K562 (cell line): ENCODE measurements around the gene YBX2. TPM values are rescaled to one million over a fixed set of nuclear protein-coding genes. Genes with fewer than 3 reads are reported as not detected.

Experiments used
- ARID1B ChIP-seq: fragments of 450-650 bp; IDR thresholded peaks from 2 replicates; pipeline ENCODE4 v1.6.1; 2016; ENCODE audit warnings: antibody characterized with exemption, mild to moderate bottlenecking, inconsistent platforms
- CBX8 ChIP-seq: fragments of 200-600 bp; sonication (generic); IDR thresholded peaks from 2 replicates; pipeline ENCODE4 v1.6.1; 2012; ENCODE audit warnings: borderline replicate concordance, mixed run types, low read depth, mild to moderate bottlenecking, moderate library complexity, mixed read lengths, low read length, control low read depth, inconsistent platforms; ENCODE audit not compliant: poor library complexity, severe bottlenecking; ENCODE audit errors: extremely low read depth
- DNMT1 ChIP-seq: fragments of 450-650 bp; IDR thresholded peaks from 2 replicates; pipeline ENCODE4 v1.6.1; 2016; ENCODE audit warnings: antibody characterized with exemption, mild to moderate bottlenecking
- ESRRA ChIP-seq: fragments of 450-650 bp; IDR thresholded peaks from 2 replicates; pipeline ENCODE4 v1.6.1; 2014; ENCODE audit warnings: low read depth, mild to moderate bottlenecking, moderate library complexity, borderline replicate concordance
- ETV1 ChIP-seq: fragments of 450-650 bp; conservative IDR thresholded peaks from 2 replicates; pipeline ENCODE4 v1.6.1; 2016; ENCODE audit warnings: missing genetic modification characterization, control low read depth, low read depth, missing compliant biosample characterization
- ILF3 ChIP-seq: fragments of 450-650 bp; IDR thresholded peaks from 2 replicates; pipeline ENCODE4 v1.6.1; 2018; ENCODE audit warnings: antibody characterized with exemption, mild to moderate bottlenecking, moderate library complexity, borderline replicate concordance
- KDM5B ChIP-seq: fragments of 200-600 bp; sonication (generic); IDR thresholded peaks from 2 replicates; pipeline ENCODE4 v1.6.1; 2012; ENCODE audit warnings: low read depth, mild to moderate bottlenecking, moderate library complexity, low read length, control low read depth, inconsistent platforms; ENCODE audit not compliant: insufficient replicate concordance
- MAZ ChIP-seq, 2 experiments: fragments of 450-650 bp in 1 of 2; sonication (generic) in 1 of 2; formaldehyde crosslinking; IDR thresholded peaks in 1 of 2; conservative IDR thresholded peaks in 1 of 2; 2 replicates each; pipeline versions ENCODE4 v1.4.0 to v1.5.0; 2020; ENCODE audit warnings: mild to moderate bottlenecking in 1 of 2, missing genetic modification reagents in 1 of 2
- NBN ChIP-seq: fragments of 450-650 bp; IDR thresholded peaks from 2 replicates; pipeline ENCODE4 v1.6.1; 2016; ENCODE audit warnings: low read depth, mild to moderate bottlenecking
- NRF1 ChIP-seq, 2 experiments: fragments of 450-650 bp; IDR thresholded peaks in 1 of 2; conservative IDR thresholded peaks in 1 of 2; 2 replicates each; pipeline ENCODE4 v1.6.1; 2014; ENCODE audit warnings: mild to moderate bottlenecking in 2 of 2
- POLR2A ChIP-seq: fragments of 450-650 bp; conservative IDR thresholded peaks from 2 replicates; pipeline ENCODE4 v1.6.1; 2016
- POLR2AphosphoS2 ChIP-seq: IDR thresholded peaks from 2 replicates; pipeline ENCODE4 v1.6.1; 2012; ENCODE audit warnings: low read length, improper control_type of control experiment
- RBM17 ChIP-seq: fragments of 200-400 bp; formaldehyde crosslinking; IDR thresholded peaks from 2 replicates; pipeline ENCODE4 v1.6.1; 2017; ENCODE audit warnings: low read depth, mild to moderate bottlenecking, low read length, borderline replicate concordance
- TCF7 ChIP-seq: sonication (generic); IDR thresholded peaks from 2 replicates; pipeline ENCODE4 v1.6.1; 2016; ENCODE audit warnings: antibody characterized with exemption, borderline replicate concordance
- TRIM24 ChIP-seq, 2 experiments: fragments of 450-650 bp; IDR thresholded peaks; 2 replicates each; pipeline ENCODE4 v1.6.1; 2016
- YBX1 ChIP-seq: fragments of 450-650 bp; IDR thresholded peaks from 2 replicates; pipeline ENCODE4 v1.7.1; 2016; ENCODE audit warnings: mild to moderate bottlenecking
- ZNF23 ChIP-seq: fragments of 250-450 bp; sonication (Bioruptor Pico); IDR thresholded peaks from 2 replicates; pipeline ENCODE4 v1.4.0; 2020; ENCODE audit warnings: mild to moderate bottlenecking
- polyA plus RNA-seq, 8 experiments: library from polyadenylated mRNA; depleted of rRNA in 4 of 8; stranded (reverse) in 5 of 8; unstranded in 3 of 8; fragments of >200 nt; fragmentation: Nextera tagmentation in 2 of 8; fragmentation: Illumina TruSeq in 1 of 8; extraction: Ambion mirVana in 2 of 8; extraction: Trizol in 1 of 8; gene quantifications; 2 replicates each; pipeline versions ENCODE4 v1.2.1 to v1.2.3, GENCODE V29; 2011 to 2014; ENCODE audit warnings: inconsistent platforms in 1 of 8, missing spikeins in 1 of 8
- total RNA-seq, 7 experiments: library from RNA; depleted of rRNA in 6 of 7; stranded (reverse); fragments of >200 nt in 6 of 7; fragmentation: Illumina TruSeq in 2 of 7; extraction: Trizol in 2 of 7; gene quantifications; 2 replicates each; pipeline versions ENCODE4 v1.2.1 to v1.2.3, GENCODE V29; 2011 to 2021; ENCODE audit warnings: low replicate concordance in 1 of 7
- TF ChIP-seq, protein P1 (sequence below): sonication (generic); formaldehyde crosslinking; IDR thresholded peaks from 2 replicates; pipeline ENCODE4 v1.8.1; 2023; ENCODE audit warnings: missing genetic modification reagents, mild to moderate bottlenecking, borderline replicate concordance
- TF ChIP-seq, protein P2 (sequence below), 2 experiments: fragments of 200-800 bp in 1 of 2; sonication (Bioruptor generic) in 1 of 2; sonication (generic) in 1 of 2; formaldehyde crosslinking in 1 of 2; IDR thresholded peaks in 1 of 2; conservative IDR thresholded peaks in 1 of 2; 2 replicates each; pipeline versions ENCODE4 v1.5.0 to v1.6.1; 2016 to 2020; ENCODE audit warnings: missing compliant biosample characterization in 1 of 2, missing genetic modification characterization in 1 of 2, missing genetic modification reagents in 1 of 2
- TF ChIP-seq, protein P3 (sequence below): fragments of 450-650 bp; IDR thresholded peaks from 2 replicates; pipeline ENCODE4 v1.6.1; 2016; ENCODE audit warnings: missing biosample characterization, missing genetic modification characterization

Gene YBX2
- total and polyA plus RNA-seq, 9 of the 15 experiments (the other 6 are each of a cell fraction or from before 2014, with no cell fraction given): 0.03 to 0.59 (median 0.27) TPM; not detected in 6

DNA sequence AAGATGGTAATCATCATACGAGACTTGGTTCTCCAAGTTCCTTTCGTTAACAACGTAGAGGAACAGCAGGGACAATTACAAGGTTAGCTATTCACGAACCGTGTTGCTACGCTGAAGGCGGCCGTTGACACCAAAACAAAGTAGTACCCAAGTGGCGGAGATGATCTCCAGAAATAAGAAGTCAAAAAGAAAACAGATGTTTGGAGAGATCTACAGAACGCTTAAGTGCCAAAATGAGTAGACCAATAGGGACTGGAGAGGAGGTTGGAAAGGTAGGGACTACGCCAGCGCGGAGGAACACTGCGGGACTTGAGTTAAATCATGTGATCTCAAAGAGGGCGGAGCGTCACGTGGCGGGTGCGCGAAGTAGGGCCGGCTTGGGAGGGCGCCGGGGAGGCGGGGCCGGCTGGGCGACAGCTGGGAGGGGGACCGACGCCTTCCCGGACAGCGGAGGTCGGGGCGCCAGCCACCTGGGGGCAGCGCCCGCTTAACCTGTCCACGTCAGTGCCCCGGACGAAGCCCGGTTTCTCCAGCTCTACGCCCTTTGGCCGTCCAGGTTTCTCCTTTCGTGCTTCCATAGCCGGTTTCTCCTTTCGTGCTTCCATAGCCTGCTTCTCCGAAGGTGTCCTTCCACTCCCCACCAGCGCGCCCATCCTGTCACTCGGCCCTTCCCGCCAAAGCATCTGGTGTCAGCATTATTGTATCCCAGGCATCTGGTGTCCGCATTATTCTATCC, 51.6 kb downstream of the YBX2 start (continued):
- TF ChIP-seq, protein P1, sequence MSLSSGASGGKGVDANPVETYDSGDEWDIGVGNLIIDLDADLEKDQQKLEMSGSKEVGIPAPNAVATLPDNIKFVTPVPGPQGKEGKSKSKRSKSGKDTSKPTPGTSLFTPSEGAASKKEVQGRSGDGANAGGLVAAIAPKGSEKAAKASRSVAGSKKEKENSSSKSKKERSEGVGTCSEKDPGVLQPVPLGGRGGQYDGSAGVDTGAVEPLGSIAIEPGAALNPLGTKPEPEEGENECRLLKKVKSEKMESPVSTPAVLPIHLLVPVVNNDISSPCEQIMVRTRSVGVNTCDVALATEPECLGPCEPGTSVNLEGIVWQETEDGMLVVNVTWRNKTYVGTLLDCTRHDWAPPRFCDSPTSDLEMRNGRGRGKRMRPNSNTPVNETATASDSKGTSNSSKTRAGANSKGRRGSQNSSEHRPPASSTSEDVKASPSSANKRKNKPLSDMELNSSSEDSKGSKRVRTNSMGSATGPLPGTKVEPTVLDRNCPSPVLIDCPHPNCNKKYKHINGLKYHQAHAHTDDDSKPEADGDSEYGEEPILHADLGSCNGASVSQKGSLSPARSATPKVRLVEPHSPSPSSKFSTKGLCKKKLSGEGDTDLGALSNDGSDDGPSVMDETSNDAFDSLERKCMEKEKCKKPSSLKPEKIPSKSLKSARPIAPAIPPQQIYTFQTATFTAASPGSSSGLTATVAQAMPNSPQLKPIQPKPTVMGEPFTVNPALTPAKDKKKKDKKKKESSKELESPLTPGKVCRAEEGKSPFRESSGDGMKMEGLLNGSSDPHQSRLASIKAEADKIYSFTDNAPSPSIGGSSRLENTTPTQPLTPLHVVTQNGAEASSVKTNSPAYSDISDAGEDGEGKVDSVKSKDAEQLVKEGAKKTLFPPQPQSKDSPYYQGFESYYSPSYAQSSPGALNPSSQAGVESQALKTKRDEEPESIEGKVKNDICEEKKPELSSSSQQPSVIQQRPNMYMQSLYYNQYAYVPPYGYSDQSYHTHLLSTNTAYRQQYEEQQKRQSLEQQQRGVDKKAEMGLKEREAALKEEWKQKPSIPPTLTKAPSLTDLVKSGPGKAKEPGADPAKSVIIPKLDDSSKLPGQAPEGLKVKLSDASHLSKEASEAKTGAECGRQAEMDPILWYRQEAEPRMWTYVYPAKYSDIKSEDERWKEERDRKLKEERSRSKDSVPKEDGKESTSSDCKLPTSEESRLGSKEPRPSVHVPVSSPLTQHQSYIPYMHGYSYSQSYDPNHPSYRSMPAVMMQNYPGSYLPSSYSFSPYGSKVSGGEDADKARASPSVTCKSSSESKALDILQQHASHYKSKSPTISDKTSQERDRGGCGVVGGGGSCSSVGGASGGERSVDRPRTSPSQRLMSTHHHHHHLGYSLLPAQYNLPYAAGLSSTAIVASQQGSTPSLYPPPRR (CRISPR knock-in tag): no peak
- TF ChIP-seq DNMT1 (peak; percentile 98), POLR2A (peak; percentile 76), KDM5B (no peak), ESRRA (peak; percentile 12; the same call in 1 of the 2 replicates), ZNF23 (no peak), YBX1 (no peak), ARID1B (peak; percentile 57; the same call in 1 of the 2 replicates), CBX8 (no peak), ETV1 (tag) (peak; percentile 12; the same call in 1 of the 2 replicates), NRF1 (conservative IDR thresholded peaks at IDR 0.05 in 1 of 2, IDR thresholded peaks at IDR 0.05 in 1 of 2) (peak; percentile 62 to 63), NBN (0 out of 2 replicates have a peak, but pooled peaks have one; percentile 22), ILF3 (0 out of 2 replicates have a peak, but pooled peaks have one; percentile 61), TRIM24 (IDR thresholded peaks at IDR 0.05) (peak in 1 of 2 experiments; percentile 53; a peak in 2 of 4 replicates), TCF7 (peak; percentile 60; the same call in 1 of the 2 replicates), MAZ (CRISPR knock-in tag; conservative IDR thresholded peaks at IDR 0.05 in 1 of 2, IDR thresholded peaks at IDR 0.05 in 1 of 2) (peak; percentile 76 to 88), RBM17 (no peak), POLR2AphosphoS2 (peak; percentile 99)
- TF ChIP-seq, protein P2, sequence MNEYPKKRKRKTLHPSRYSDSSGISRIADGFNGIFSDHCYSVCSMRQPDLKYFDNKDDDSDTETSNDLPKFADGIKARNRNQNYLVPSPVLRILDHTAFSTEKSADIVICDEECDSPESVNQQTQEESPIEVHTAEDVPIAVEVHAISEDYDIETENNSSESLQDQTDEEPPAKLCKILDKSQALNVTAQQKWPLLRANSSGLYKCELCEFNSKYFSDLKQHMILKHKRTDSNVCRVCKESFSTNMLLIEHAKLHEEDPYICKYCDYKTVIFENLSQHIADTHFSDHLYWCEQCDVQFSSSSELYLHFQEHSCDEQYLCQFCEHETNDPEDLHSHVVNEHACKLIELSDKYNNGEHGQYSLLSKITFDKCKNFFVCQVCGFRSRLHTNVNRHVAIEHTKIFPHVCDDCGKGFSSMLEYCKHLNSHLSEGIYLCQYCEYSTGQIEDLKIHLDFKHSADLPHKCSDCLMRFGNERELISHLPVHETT (CRISPR knock-in tag; conservative IDR thresholded peaks at IDR 0.05 in 1 of 2, IDR thresholded peaks at IDR 0.05 in 1 of 2): no peak; a peak in 1 of 4 replicates
- TF ChIP-seq, protein P3, sequence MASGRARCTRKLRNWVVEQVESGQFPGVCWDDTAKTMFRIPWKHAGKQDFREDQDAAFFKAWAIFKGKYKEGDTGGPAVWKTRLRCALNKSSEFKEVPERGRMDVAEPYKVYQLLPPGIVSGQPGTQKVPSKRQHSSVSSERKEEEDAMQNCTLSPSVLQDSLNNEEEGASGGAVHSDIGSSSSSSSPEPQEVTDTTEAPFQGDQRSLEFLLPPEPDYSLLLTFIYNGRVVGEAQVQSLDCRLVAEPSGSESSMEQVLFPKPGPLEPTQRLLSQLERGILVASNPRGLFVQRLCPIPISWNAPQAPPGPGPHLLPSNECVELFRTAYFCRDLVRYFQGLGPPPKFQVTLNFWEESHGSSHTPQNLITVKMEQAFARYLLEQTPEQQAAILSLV (tag): no peak
